Nephron progenitor cell (in vitro differentiated cells): ENCODE measurements around the gene FTO.

Experiments
- DNase-seq: peaks from one replicate; pipeline ENCODE4 v3.0.0; 2021
- H3K27ac Mint-ChIP-seq: 2 replicates; pipeline ENCODE4 v1.8.0; 2021; ENCODE audit warnings: mild to moderate bottlenecking, moderate library complexity, mixed read lengths
- H3K27me3 Mint-ChIP-seq: 2 replicates; pipeline ENCODE4 v1.8.0; 2021; ENCODE audit warnings: mild to moderate bottlenecking, low read depth, mixed read lengths; ENCODE audit not compliant: poor library complexity
- H3K36me3 Mint-ChIP-seq: 2 replicates; pipeline ENCODE4 v1.8.0; 2021; ENCODE audit warnings: low read depth, mixed read lengths
- H3K4me1 Mint-ChIP-seq: 2 replicates; pipeline ENCODE4 v1.8.0; 2021; ENCODE audit warnings: mixed read lengths
- H3K4me3 Mint-ChIP-seq: 2 replicates; pipeline ENCODE4 v1.8.0; 2021; ENCODE audit warnings: mild to moderate bottlenecking, moderate library complexity, mixed read lengths
- H3K9me3 Mint-ChIP-seq: 2 replicates; pipeline ENCODE4 v1.8.0; 2021; ENCODE audit warnings: mild to moderate bottlenecking, moderate library complexity, mixed read lengths
- TF ChIP-seq, protein P1 (sequence below): fragments of 200-600 bp; sonication (generic); IDR thresholded peaks from 2 replicates; pipeline ENCODE4 v1.5.0; 2021; ENCODE audit warnings: antibody characterized with exemption

Gene FTO

DNA sequence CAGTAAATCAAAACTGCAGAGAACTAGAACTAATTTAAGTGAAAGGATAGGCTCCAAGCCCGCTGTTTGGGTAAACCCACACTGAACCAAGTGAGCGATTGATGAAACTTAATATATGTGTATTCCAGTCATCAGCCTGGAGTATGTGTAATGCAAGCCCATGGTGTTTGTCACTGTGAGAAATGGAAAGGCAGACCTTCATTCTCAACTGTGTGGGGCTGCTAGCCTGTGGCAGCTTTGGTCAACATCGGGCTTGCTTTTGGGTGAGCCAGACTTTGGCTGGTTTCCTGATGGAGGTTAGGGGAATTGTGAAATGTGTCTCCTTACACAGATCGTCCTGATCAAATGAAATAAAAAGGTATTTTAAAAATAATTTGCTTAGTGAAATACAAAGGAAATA is 302.7 kb downstream of the FTO start:
- Mint-ChIP-seq H3K9me3 (peaks cover 8% of the 10 kb centered on the region), H3K27ac (no peak overlapping the region), H3K4me3 (no peak overlapping the region), H3K27me3 (peaks cover 3% of the 10 kb centered on the region), H3K4me1 (no peaks in the 10 kb centered on the region), H3K36me3 (peaks cover 27% of the 10 kb centered on the region)
- no peak for DNase-seq
- TF ChIP-seq, protein P1, sequence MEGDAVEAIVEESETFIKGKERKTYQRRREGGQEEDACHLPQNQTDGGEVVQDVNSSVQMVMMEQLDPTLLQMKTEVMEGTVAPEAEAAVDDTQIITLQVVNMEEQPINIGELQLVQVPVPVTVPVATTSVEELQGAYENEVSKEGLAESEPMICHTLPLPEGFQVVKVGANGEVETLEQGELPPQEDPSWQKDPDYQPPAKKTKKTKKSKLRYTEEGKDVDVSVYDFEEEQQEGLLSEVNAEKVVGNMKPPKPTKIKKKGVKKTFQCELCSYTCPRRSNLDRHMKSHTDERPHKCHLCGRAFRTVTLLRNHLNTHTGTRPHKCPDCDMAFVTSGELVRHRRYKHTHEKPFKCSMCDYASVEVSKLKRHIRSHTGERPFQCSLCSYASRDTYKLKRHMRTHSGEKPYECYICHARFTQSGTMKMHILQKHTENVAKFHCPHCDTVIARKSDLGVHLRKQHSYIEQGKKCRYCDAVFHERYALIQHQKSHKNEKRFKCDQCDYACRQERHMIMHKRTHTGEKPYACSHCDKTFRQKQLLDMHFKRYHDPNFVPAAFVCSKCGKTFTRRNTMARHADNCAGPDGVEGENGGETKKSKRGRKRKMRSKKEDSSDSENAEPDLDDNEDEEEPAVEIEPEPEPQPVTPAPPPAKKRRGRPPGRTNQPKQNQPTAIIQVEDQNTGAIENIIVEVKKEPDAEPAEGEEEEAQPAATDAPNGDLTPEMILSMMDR, result no peak

DNA sequence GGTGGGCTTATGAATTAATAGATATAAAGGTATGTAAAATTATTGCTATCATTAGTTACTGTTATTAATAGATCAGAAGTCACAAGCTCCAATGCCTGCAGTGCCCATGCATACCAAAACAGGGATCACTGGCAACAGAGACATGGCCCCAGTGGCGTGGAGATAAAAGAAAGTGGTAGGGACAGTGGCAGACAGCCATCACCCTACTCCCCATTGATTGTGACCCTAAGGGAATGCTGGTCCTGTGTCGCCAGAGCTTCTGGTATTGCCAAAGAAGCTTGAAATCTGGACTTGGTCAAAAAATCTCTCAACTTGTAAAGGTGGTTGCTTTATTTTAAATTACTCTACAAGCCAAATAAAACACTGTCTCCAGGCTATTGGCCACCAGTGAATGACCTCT is 303.5 kb downstream of the FTO start:
- Mint-ChIP-seq H3K4me3 (no peak overlapping the region), H3K4me1 (no peaks in the 10 kb centered on the region), H3K9me3 (peaks cover 16% of the 10 kb centered on the region), H3K27me3 (peaks cover 3% of the 10 kb centered on the region), H3K36me3 (peaks cover 31% of the 10 kb centered on the region), H3K27ac (no peak overlapping the region)
- no peak for DNase-seq
- TF ChIP-seq, protein P1, result no peak

DNA sequence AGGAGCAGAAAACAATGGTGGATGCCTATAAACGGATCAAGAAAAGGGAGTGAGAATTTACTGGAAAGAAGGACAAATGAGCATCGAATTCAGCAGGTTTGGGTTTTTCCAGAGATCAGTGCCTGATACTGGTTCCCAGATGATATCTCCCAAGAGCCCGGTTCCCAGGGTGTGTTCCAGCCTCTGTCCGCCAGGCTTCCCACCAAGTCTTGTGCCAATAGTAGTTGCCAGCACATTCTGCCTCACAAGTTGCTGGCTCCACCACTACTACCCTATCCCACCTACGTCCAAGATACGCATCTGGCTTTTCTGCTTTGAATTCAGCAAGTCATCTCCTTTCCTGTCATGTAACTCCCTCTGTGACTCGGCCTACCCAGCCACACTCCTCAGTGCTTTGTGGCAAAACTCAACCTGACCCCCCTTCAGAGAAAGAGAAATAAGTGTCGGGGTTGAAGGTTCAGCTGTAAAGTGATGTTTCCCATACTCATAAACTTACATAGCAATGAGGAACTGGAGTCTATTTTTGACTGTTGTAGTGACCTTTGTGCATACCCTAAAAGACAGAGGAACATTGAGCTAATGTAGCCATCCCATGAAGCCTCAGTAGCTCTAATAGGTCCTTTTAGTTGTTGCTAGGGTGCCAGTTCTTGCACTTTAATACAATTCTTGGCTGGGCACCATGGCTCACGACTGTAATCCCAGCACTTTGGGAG is 305.7 kb downstream of the FTO start:
- Mint-ChIP-seq H3K9me3 (peaks cover 36% of the 10 kb centered on the region), H3K4me1 (no peaks in the 10 kb centered on the region), H3K27ac (no peak overlapping the region), H3K4me3 (no peak overlapping the region), H3K36me3 (peaks cover 49% of the 10 kb centered on the region), H3K27me3 (peaks cover 2% of the 10 kb centered on the region)
- TF ChIP-seq, protein P1, result no peak
- DNase-seq, result no peak

DNA sequence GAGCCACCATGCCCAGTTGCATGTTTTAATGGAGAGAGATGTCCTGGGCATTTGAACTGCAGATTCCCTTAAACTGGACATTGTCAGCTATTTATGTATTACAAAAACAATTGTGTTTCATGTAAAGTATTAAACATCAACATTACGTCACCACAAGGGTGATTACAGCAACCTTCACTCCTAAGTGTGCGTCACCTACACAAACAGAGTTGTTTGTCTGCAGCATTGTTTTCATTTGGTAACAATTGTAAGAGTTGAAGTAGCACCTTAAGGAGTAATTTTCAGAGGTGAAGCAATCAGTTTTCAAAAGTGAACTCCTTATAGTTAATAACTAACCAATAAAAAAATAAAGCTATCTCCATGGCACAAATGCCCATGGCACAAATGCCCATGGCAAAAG is 311.2 kb downstream of the FTO start:
- TF ChIP-seq, protein P1, result no peak
- no peak overlapping the region for H3K4me3 Mint-ChIP-seq
- no peaks in the 10 kb centered on the region for H3K4me1 Mint-ChIP-seq

DNA sequence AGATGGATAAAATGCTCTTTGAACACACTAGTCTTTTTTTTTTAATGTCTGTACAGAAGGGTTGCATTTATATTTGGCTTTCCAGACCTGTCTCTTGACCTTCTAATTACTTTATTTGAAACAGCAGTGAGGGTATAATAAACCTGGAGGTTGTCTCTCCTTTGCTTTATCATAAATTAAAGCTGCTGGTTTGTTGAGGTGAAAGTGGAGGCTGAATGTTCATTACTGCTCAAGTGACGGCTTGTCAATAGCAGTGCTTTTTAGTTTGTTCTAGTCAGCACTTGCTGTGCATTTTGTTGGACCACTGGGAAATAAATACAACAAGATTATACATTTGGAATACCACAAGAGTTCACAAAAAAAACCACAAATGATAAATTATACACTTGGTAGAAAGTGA is 318.4 kb downstream of the FTO start:
- Mint-ChIP-seq H3K27me3 (no peaks in the 10 kb centered on the region), H3K36me3 (peaks cover 27% of the 10 kb centered on the region), H3K27ac (no peak overlapping the region), H3K4me3 (no peak overlapping the region), H3K4me1 (peaks cover 17% of the 10 kb centered on the region), H3K9me3 (peaks cover 14% of the 10 kb centered on the region)
- TF ChIP-seq, protein P1, result no peak
- no peak for DNase-seq

More for the DNA sequence above, 311.2 kb downstream of the FTO start:
- H3K9me3 Mint-ChIP-seq, result peaks cover 40% of the 10 kb centered on the region
- H3K27me3 Mint-ChIP-seq, result no peaks in the 10 kb centered on the region
- H3K36me3 Mint-ChIP-seq, result peaks cover 44% of the 10 kb centered on the region
- no peak for DNase-seq
- no peak overlapping the region for H3K27ac Mint-ChIP-seq

DNA sequence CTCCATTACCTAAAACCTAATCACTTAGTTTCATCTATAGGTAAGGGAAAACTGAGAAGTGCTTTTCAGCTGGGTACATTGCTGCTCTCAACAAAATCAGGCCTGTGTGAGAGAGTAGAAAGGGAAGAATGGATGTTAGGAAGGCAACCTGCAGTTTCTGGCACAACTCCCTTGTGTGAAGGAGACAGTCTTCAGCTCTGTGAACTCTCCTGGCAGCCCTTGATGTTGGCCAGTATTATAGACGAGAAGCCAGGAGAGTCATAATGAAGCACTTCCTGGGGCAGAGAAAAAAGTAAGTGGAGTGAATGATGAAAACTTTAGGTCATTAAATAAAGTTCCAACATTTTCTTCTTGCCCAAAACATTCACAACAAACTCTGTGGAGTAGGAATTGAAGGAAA is 322.5 kb downstream of the FTO start:
- Mint-ChIP-seq H3K9me3 (peaks cover 27% of the 10 kb centered on the region), H3K27ac (no peak overlapping the region), H3K4me3 (no peak overlapping the region), H3K36me3 (peaks cover 35% of the 10 kb centered on the region), H3K27me3 (peaks cover 2% of the 10 kb centered on the region), H3K4me1 (peaks cover 25% of the 10 kb centered on the region)
- no peak for DNase-seq
- TF ChIP-seq, protein P1, result no peak
